ENCODE data around the gene APOBEC3H.
A peak's percentile ranks its signal among the peaks of the same experiment; 100 is the strongest.

Gene APOBEC3H

GRCh38 chr22:39114112-39114511 is 17.1 kb downstream of the APOBEC3H start:
- DNase-seq, result no peak

GRCh38 chr22:39115570-39115969 is 18.5 kb downstream of the APOBEC3H start:
- DNase-seq, result no peak

GRCh38 chr22:39115977-39116621 is 19.1 kb downstream of the APOBEC3H start:
- DNase-seq, result no peak

- peak; percentile 77 for DNase-seq
Measured at GRCh38 chr22:39117585-39118191, 20.6 kb downstream of the APOBEC3H start.

- no peak for DNase-seq
Measured at GRCh38 chr22:39120983-39121382, 23.9 kb downstream of the APOBEC3H start.

GRCh38 chr22:39122772-39123470 is 25.9 kb downstream of the APOBEC3H start:
- DNase-seq, result no peak

GRCh38 chr22:39123751-39124581 is 26.9 kb downstream of the APOBEC3H start:
- no peak for DNase-seq

GRCh38 chr22:39125622-39126021 is 28.6 kb downstream of the APOBEC3H start:
- DNase-seq, result no peak

GRCh38 chr22:39128508-39128907 is 31.5 kb downstream of the APOBEC3H start:
- DNase-seq, result no peak

- DNase-seq, result no peak
Measured at GRCh38 chr22:39129081-39129480, 32.0 kb downstream of the APOBEC3H start.

GRCh38 chr22:39129746-39130145 is 32.7 kb downstream of the APOBEC3H start:
- DNase-seq, result no peak

- no peak for DNase-seq
Measured at GRCh38 chr22:39130152-39130704, 33.2 kb downstream of the APOBEC3H start.

GRCh38 chr22:39130892-39131855 is 34.1 kb downstream of the APOBEC3H start:
- no peak for DNase-seq

- no peak for DNase-seq
Measured at GRCh38 chr22:39132281-39132680, 35.2 kb downstream of the APOBEC3H start.

GRCh38 chr22:39132871-39133524 is 36.0 kb downstream of the APOBEC3H start:
- no peak for DNase-seq

GRCh38 chr22:39133871-39134270 is 36.8 kb downstream of the APOBEC3H start:
- DNase-seq, result no peak

- no peak for DNase-seq
Measured at GRCh38 chr22:39134366-39135091, 37.5 kb downstream of the APOBEC3H start.

- DNase-seq, result peak; percentile 41
Measured at GRCh38 chr22:39135092-39135896, 38.2 kb downstream of the APOBEC3H start.

- no peak for DNase-seq
Measured at GRCh38 chr22:39136317-39136716, 39.3 kb downstream of the APOBEC3H start.

Data from stimulated activated CD4-positive, alpha-beta T cell treated with anti-CD3 and anti-CD28 coated beads, Interleukin-1b, Interleukin-23, amount 100 ng/mL, for 48 hours (primary cell).